IMR-90 (cell line): ENCODE results near the gene TSPAN1. TPM values are rescaled to one million over a fixed set of nuclear protein-coding genes. Genes with fewer than 3 reads are reported as not detected.

ENCODE experiments used
- ATAC-seq: fragments of 200-7000 bp; cut with Tn5 transposase; 2 replicates; pipeline ENCODE4 v1.9.1; 2020; ENCODE audit warnings: low read depth, mild to moderate bottlenecking, moderate library complexity
- BruUV-seq: library from RNA; stranded (reverse); fragments of 400-500 nt; replicated peaks from 2 replicates; lab custom pipeline; 2021; lab: Mats Ljungman, UMichigan
- CTCF ChIA-PET: fragments of 300-600 bp; formaldehyde crosslinking; extraction: SDS; loops from one replicate; lab custom pipeline; 2021; ENCODE audit warnings: antibody characterized with exemption; lab: Yijun Ruan, JAX
- POLR2A ChIA-PET: fragments of 300-600 bp; sonication (Branson Sonifier 250); formaldehyde crosslinking; loops from one replicate; lab custom pipeline; 2022; ENCODE audit warnings: antibody characterized with exemption; ENCODE audit not compliant: unreplicated experiment; lab: Charles Lee
- DNase-seq: peaks from one replicate; pipeline ENCODE4 v3.0.0; 2013
- H2AFZ ChIP-seq: replicated peaks from 2 replicates; pipeline ENCODE3; 2013; ENCODE audit warnings: low read length, mild to moderate bottlenecking; ENCODE audit not compliant: poor library complexity
- H2AK5ac ChIP-seq: 2 replicates; pipeline ENCODE4 v1.6.1; 2013; ENCODE audit warnings: low read depth, low read length, inconsistent platforms
- H2AK9ac ChIP-seq: replicated peaks from 2 replicates; pipeline ENCODE3; 2013; ENCODE audit warnings: mild to moderate bottlenecking, low read depth, low read length, moderate library complexity; ENCODE audit not compliant: poor library complexity
- H2BK120ac ChIP-seq: 2 replicates; pipeline ENCODE4 v1.6.1; 2013; ENCODE audit warnings: low read depth, low read length, inconsistent platforms
- H2BK15ac ChIP-seq: 3 replicates; pipeline ENCODE4 v1.6.1; 2013; ENCODE audit warnings: low read depth, low read length, inconsistent platforms
- H2BK20ac ChIP-seq: 2 replicates; pipeline ENCODE4 v1.6.1; 2013; ENCODE audit warnings: low read depth, mild to moderate bottlenecking, inconsistent platforms, low read length, moderate library complexity
- H2BK5ac ChIP-seq: 2 replicates; pipeline ENCODE4 v1.6.1; 2013; ENCODE audit warnings: mild to moderate bottlenecking, low read depth, low read length, inconsistent platforms; ENCODE audit not compliant: poor library complexity, severe bottlenecking
- H3K14ac ChIP-seq: replicated peaks from 2 replicates; pipeline ENCODE4 v1.6.1; 2013; ENCODE audit warnings: low read depth, low read length, inconsistent platforms
- H3K18ac ChIP-seq: 2 replicates; pipeline ENCODE4 v1.6.1; 2013; ENCODE audit warnings: low read depth, low read length, control low read depth
- H3K23ac ChIP-seq: 2 replicates; pipeline ENCODE4 v1.6.1; 2013; ENCODE audit warnings: low read depth, low read length, inconsistent platforms
- H3K27ac ChIP-seq: 2 replicates; pipeline ENCODE4 v1.5.1; 2013; ENCODE audit warnings: mild to moderate bottlenecking, control low read depth, low read length; ENCODE audit not compliant: insufficient read depth
- H3K27me3 ChIP-seq: 2 replicates; pipeline ENCODE4 v1.6.1; 2013; ENCODE audit warnings: low read length; ENCODE audit not compliant: control insufficient read depth, insufficient read depth
- H3K36me3 ChIP-seq: 2 replicates; pipeline ENCODE4 v1.6.1; 2013; ENCODE audit warnings: low read length, mixed read lengths; ENCODE audit not compliant: control insufficient read depth, insufficient read depth
- H3K4ac ChIP-seq: 2 replicates; pipeline ENCODE4 v1.6.1; 2013; ENCODE audit warnings: low read depth, low read length, inconsistent platforms
- H3K4me1 ChIP-seq: 2 replicates; pipeline ENCODE4 v1.6.1; 2013; ENCODE audit warnings: low read length, mixed read lengths; ENCODE audit not compliant: control insufficient read depth, insufficient read depth
- H3K4me2 ChIP-seq: 2 replicates; pipeline ENCODE4 v1.6.1; 2013; ENCODE audit warnings: low read depth, mild to moderate bottlenecking, control low read depth, low read length, moderate library complexity
- H3K4me3 ChIP-seq: 2 replicates; pipeline ENCODE4 v1.5.1; 2013; ENCODE audit warnings: low read depth, mild to moderate bottlenecking, control low read depth, low read length, moderate library complexity; ENCODE audit not compliant: insufficient read depth
- H3K56ac ChIP-seq: 2 replicates; pipeline ENCODE4 v1.6.1; 2013; ENCODE audit warnings: low read length, inconsistent platforms; ENCODE audit not compliant: insufficient read depth; ENCODE audit errors: extremely low read depth
- H3K79me1 ChIP-seq, 2 experiments: 2 replicates each; pipeline ENCODE4 v1.6.1; 2013; ENCODE audit warnings: low read length in 2 of 2, inconsistent platforms in 1 of 2, low read depth in 1 of 2
- H3K9ac ChIP-seq: 2 replicates; pipeline ENCODE4 v1.6.1; 2013; ENCODE audit warnings: low read depth, low read length, control low read depth
- H3K9me1 ChIP-seq: 2 replicates; pipeline ENCODE4 v1.6.1; 2013; ENCODE audit warnings: low read length, inconsistent platforms; ENCODE audit not compliant: insufficient read depth
- H3K9me3 ChIP-seq: 2 replicates; pipeline ENCODE4 v1.6.1; 2013; ENCODE audit warnings: low read length; ENCODE audit not compliant: control insufficient read depth, insufficient read depth
- H4K20me1 ChIP-seq: 2 replicates; pipeline ENCODE4 v1.6.1; 2013; ENCODE audit warnings: low read length, inconsistent platforms; ENCODE audit not compliant: insufficient read depth
- H4K5ac ChIP-seq: 2 replicates; pipeline ENCODE4 v1.6.1; 2013; ENCODE audit warnings: mild to moderate bottlenecking, low read depth, low read length, control low read depth
- H4K8ac ChIP-seq, 2 experiments: 2 replicates each; pipeline ENCODE4 v1.6.1; 2013; ENCODE audit warnings: low read depth in 2 of 2, low read length in 2 of 2, control low read depth in 1 of 2, inconsistent platforms in 1 of 2
- H4K91ac ChIP-seq: 2 replicates; pipeline ENCODE4 v1.6.1; 2013; ENCODE audit warnings: low read depth, low read length, inconsistent platforms; ENCODE audit not compliant: insufficient read depth
- CEBPB ChIP-seq: IDR thresholded peaks from 2 replicates; pipeline ENCODE4 v1.6.1; 2012; ENCODE audit warnings: low read depth, low read length, improper control_type of control experiment
- CHD1 ChIP-seq: IDR thresholded peaks from 2 replicates; pipeline ENCODE4 v1.6.1; 2012; ENCODE audit warnings: low read depth, low read length, improper control_type of control experiment
- MAZ ChIP-seq: IDR thresholded peaks from 2 replicates; pipeline ENCODE4 v1.6.1; 2012; ENCODE audit warnings: low read depth, mild to moderate bottlenecking, low read length, improper control_type of control experiment, moderate library complexity, borderline replicate concordance
- RAD21 ChIP-seq: IDR thresholded peaks from 2 replicates; pipeline ENCODE4 v1.6.1; 2012; ENCODE audit warnings: low read length, improper control_type of control experiment
- WGBS, 2 experiments: methylation state at CpG; one replicate each; pipeline versions ENCODE4 v1.1.5 to v1.1.7; 2013; ENCODE audit warnings: missing lambda C conversion rate in 2 of 2; ENCODE audit not compliant: insufficient read length in 1 of 2; ENCODE audit errors: extremely low coverage in 2 of 2; 5-methylcytosine and 5-hydroxymethylcytosine counted together
- dilution Hi-C: fragments of 300-500 bp; cut with HindIII; formaldehyde crosslinking; loops from one replicate; pipeline ENCODE4 v1.14.3; 2018; ENCODE audit warnings: low sequenced_read_pairs; ENCODE audit not compliant: unreplicated experiment
- in situ Hi-C: fragments of 300-500 bp; cut with MboI; formaldehyde crosslinking; loops from 3 replicates; pipeline ENCODE4 v1.14.3; 2019; ENCODE audit warnings: low sequenced_read_pairs, inconsistent platforms, mixed read lengths
- intact Hi-C: fragments of 100-400 bp; cut with micrococcal nuclease; formaldehyde crosslinking; loops from 2 replicates; pipeline ENCODE4 v1.10.0; 2022
- polyA plus RNA-seq, 3 experiments: library from polyadenylated mRNA; depleted of rRNA; stranded (reverse); fragments of >200 nt; gene quantifications; 2 replicates each; pipeline ENCODE4 v1.2.3, GENCODE V29; 2012; ENCODE audit warnings: low replicate concordance in 1 of 3
- total RNA-seq: library from RNA; depleted of rRNA; stranded (reverse); fragments of >200 nt; gene quantifications from 2 replicates; pipeline ENCODE4 v1.2.3, GENCODE V29; 2012

Gene TSPAN1
- total and polyA plus RNA-seq, 2 of the 4 experiments (the other 2 are of a cell fraction) = 0.18 to 0.82 TPM

DNA sequence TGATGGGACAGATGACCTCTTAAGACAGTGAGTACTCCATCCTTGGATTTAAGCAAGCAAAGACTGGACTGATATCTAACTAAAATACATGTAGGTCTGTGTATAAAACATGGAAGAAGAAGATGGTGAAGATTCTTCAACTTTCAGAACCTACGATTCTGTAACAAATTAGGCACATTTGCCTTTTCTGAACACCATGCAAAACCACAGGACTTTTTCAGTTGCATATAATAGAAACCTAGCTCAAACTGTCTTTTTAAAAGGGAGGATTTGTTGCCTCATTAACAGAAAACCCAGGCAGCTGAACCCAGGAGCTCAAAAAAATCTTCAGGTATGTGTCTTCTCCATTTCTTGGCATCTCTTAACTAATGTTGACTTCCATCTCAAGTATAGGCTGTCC is 14.7 kb upstream of the TSPAN1 start:
- H3K14ac ChIP-seq = no peak overlapping the region
- intact Hi-C loops = no loop called here
- BruUV-seq = no TSS peak
- no peak overlapping the region for H3K18ac ChIP-seq
- no peak for ATAC-seq
- H3K4me2 ChIP-seq = no peak overlapping the region
- in situ Hi-C loops = no loop called here
- no peak overlapping the region for H2AK5ac ChIP-seq
- H3K4me1 ChIP-seq = no peaks in the 10 kb centered on the region
- no peak overlapping the region for H2AK9ac ChIP-seq
- no peak overlapping the region for H3K27ac ChIP-seq
- H4K5ac ChIP-seq = no peak overlapping the region
- no peaks in the 10 kb centered on the region for H3K9me3 ChIP-seq
- H3K56ac ChIP-seq = no peak overlapping the region
- no CpG with 5 or more reads among the region's 1 CpG for WGBS, 2 experiments
- no peaks in the 10 kb centered on the region for H4K20me1 ChIP-seq
- no peak overlapping the region for H3K4me3 ChIP-seq
- H4K91ac ChIP-seq = no peak overlapping the region
- H3K36me3 ChIP-seq = no peaks in the 10 kb centered on the region
- H4K8ac ChIP-seq = no peak overlapping the region
- dilution Hi-C loops = no loop called here
- no peak overlapping the region for H3K9ac ChIP-seq
- H2BK15ac ChIP-seq = no peak overlapping the region
- TF ChIP-seq MAZ = no peak
- TF ChIP-seq RAD21 = no peak
- no peak for TF ChIP-seq CEBPB
- TF ChIP-seq CHD1 = no peak
- no peaks in the 10 kb centered on the region; the same call in 1 of the 2 replicates for H3K9me1 ChIP-seq
- H3K23ac ChIP-seq = no peak overlapping the region
- ChIA-PET CTCF (no interaction called here), POLR2A (no interaction called here)
- no peak for DNase-seq
- no peak overlapping the region for H2AFZ ChIP-seq
- H3K4ac ChIP-seq = no peak overlapping the region
- H3K79me1 ChIP-seq = no peaks in the 10 kb centered on the region
- H2BK120ac ChIP-seq = no peak overlapping the region
- no peak overlapping the region for H2BK5ac ChIP-seq
- H2BK20ac ChIP-seq = no peak overlapping the region
- peaks cover 3% of the 10 kb centered on the region for H3K27me3 ChIP-seq
